ENCODE measurements around the gene USP3. TPM values are rescaled to one million over a fixed set of nuclear protein-coding genes. Genes with fewer than 3 reads are reported as not detected.

The USP3 gene
- total and polyA plus RNA-seq, 2 experiments from 2014 or later, result 15.4 to 21.0 TPM

GRCh38 chr15:63593705-63594671 lies 89.6 kb downstream of the USP3 start:
- H3K4me3 ChIP-seq, result no peak overlapping the region
- no peaks in the 10 kb centered on the region for H3K27me3 ChIP-seq (replicated peaks; ENCODE audit: insufficient read depth)
- no peak overlapping the region for H3K9ac ChIP-seq
- H3K27ac ChIP-seq, result no peak overlapping the region
- DNase-seq, result peak; percentile 32
- no peaks in the 10 kb centered on the region for H3F3A ChIP-seq (ENCODE audit: insufficient read depth)
- H3K9me2 ChIP-seq (ENCODE audit: insufficient read depth), result no peaks in the 10 kb centered on the region
- 68 to 72% methylated on average over 9 of the region's 9 CpGs for WGBS, 2 experiments (ENCODE audit: low coverage in 1 of 2, low lambda C conversion rate in 2 of 2, missing lambda C conversion rate in 2 of 2)
- in situ Hi-C loops (cut with MboI), result no loop called here
- H3K9me3 ChIP-seq (ENCODE audit: low read depth), result no peaks in the 10 kb centered on the region
- peaks cover 12% of the 10 kb centered on the region for H3K4me1 ChIP-seq (ENCODE audit: insufficient read depth)
- TF ChIP-seq EZH2phosphoT487 (IDR thresholded peaks at IDR 0.05; ENCODE audit: insufficient read depth, low read depth) (no peak), EZH2 (IDR thresholded peaks at IDR 0.05; ENCODE audit: insufficient read depth, poor library complexity, severe bottlenecking) (no peak)
- H3K4me2 ChIP-seq (ENCODE audit: unreplicated experiment), result no peak overlapping the region
- H3K79me2 ChIP-seq (ENCODE audit: insufficient read depth), result no peaks in the 10 kb centered on the region
- peaks cover 27% of the 10 kb centered on the region for H3K36me3 ChIP-seq (ENCODE audit: low read depth)
- no peaks in the 10 kb centered on the region for H4K20me1 ChIP-seq (ENCODE audit: insufficient read depth)
- no peak overlapping the region for H2AFZ ChIP-seq

GRCh38 chr15:63595065-63595464 lies 90.7 kb downstream of the USP3 start:
- no peak overlapping the region for H3K4me2 ChIP-seq (ENCODE audit: unreplicated experiment)
- H3K9me2 ChIP-seq (ENCODE audit: insufficient read depth), result no peaks in the 10 kb centered on the region
- in situ Hi-C loops (cut with MboI), result no loop called here
- 48% methylated on average over 3 of the region's 3 CpGs for WGBS, 2 experiments (ENCODE audit: low coverage in 1 of 2, low lambda C conversion rate in 2 of 2, missing lambda C conversion rate in 2 of 2)
- H3K4me3 ChIP-seq, result no peak overlapping the region
- no peak overlapping the region for H2AFZ ChIP-seq
- no peaks in the 10 kb centered on the region for H4K20me1 ChIP-seq (ENCODE audit: insufficient read depth)
- no peak overlapping the region for H3K27ac ChIP-seq
- no peak overlapping the region for H3K9ac ChIP-seq
- TF ChIP-seq EZH2 (IDR thresholded peaks at IDR 0.05; ENCODE audit: insufficient read depth, poor library complexity, severe bottlenecking) (no peak), EZH2phosphoT487 (IDR thresholded peaks at IDR 0.05; ENCODE audit: insufficient read depth, low read depth) (no peak)
- no peaks in the 10 kb centered on the region for H3F3A ChIP-seq (ENCODE audit: insufficient read depth)
- no peak for DNase-seq
- no peaks in the 10 kb centered on the region for H3K79me2 ChIP-seq (ENCODE audit: insufficient read depth)
- H3K9me3 ChIP-seq (ENCODE audit: low read depth), result no peaks in the 10 kb centered on the region
- H3K27me3 ChIP-seq (replicated peaks; ENCODE audit: insufficient read depth), result no peaks in the 10 kb centered on the region
- peaks cover 16% of the 10 kb centered on the region for H3K4me1 ChIP-seq (ENCODE audit: insufficient read depth)
- H3K36me3 ChIP-seq (ENCODE audit: low read depth), result peaks cover 16% of the 10 kb centered on the region; the same call in 1 of the 2 replicates

- Histone ChIP-seq H3K27me3 (replicated peaks; ENCODE audit: insufficient read depth) (no peaks in the 10 kb centered on the region), H3K4me3 (no peak overlapping the region), H3K4me2 (ENCODE audit: unreplicated experiment) (no peak overlapping the region), H3K9ac (no peak overlapping the region), H3K9me3 (ENCODE audit: low read depth) (no peaks in the 10 kb centered on the region), H3K36me3 (ENCODE audit: low read depth) (peaks cover 10% of the 10 kb centered on the region; the same call in 1 of the 2 replicates), H4K20me1 (ENCODE audit: insufficient read depth) (no peaks in the 10 kb centered on the region), H3K4me1 (ENCODE audit: insufficient read depth) (peaks cover 19% of the 10 kb centered on the region), H3K9me2 (ENCODE audit: insufficient read depth) (no peaks in the 10 kb centered on the region), H3K27ac (no peak overlapping the region), H3F3A (ENCODE audit: insufficient read depth) (no peaks in the 10 kb centered on the region), H2AFZ (no peak overlapping the region), H3K79me2 (ENCODE audit: insufficient read depth) (no peaks in the 10 kb centered on the region)
- WGBS, 2 experiments (ENCODE audit: low coverage in 1 of 2, low lambda C conversion rate in 2 of 2, missing lambda C conversion rate in 2 of 2), result 67 to 77% methylated on average over 1 of the region's 1 CpG
- DNase-seq, result no peak
- TF ChIP-seq EZH2 (IDR thresholded peaks at IDR 0.05; ENCODE audit: insufficient read depth, poor library complexity, severe bottlenecking), result no peak
- in situ Hi-C loops (cut with MboI), result no loop called here
Observed at GRCh38 chr15:63595688-63596087, 91.3 kb downstream of the USP3 start.

GRCh38 chr15:63596676-63597037 lies 92.3 kb downstream of the USP3 start:
- Histone ChIP-seq H3K79me2 (ENCODE audit: insufficient read depth) (no peaks in the 10 kb centered on the region), H3K4me2 (ENCODE audit: unreplicated experiment) (no peak overlapping the region), H3K27ac (peak overlapping the region; percentile 25; the same call in 1 of the 2 replicates), H2AFZ (peak overlapping the region; percentile 55), H3K36me3 (ENCODE audit: low read depth) (no peaks in the 10 kb centered on the region), H3F3A (ENCODE audit: insufficient read depth) (no peaks in the 10 kb centered on the region; the same call in 1 of the 2 replicates), H3K9me2 (ENCODE audit: insufficient read depth) (no peaks in the 10 kb centered on the region), H3K27me3 (replicated peaks; ENCODE audit: insufficient read depth) (no peaks in the 10 kb centered on the region), H3K4me1 (ENCODE audit: insufficient read depth) (peaks cover 19% of the 10 kb centered on the region), H4K20me1 (ENCODE audit: insufficient read depth) (no peaks in the 10 kb centered on the region), H3K9me3 (ENCODE audit: low read depth) (no peaks in the 10 kb centered on the region), H3K9ac (no peak overlapping the region), H3K4me3 (no peak overlapping the region)
- 67 to 72% methylated on average over 2 of the region's 2 CpGs for WGBS, 2 experiments (ENCODE audit: low coverage in 1 of 2, low lambda C conversion rate in 2 of 2, missing lambda C conversion rate in 2 of 2)
- in situ Hi-C loops (cut with MboI), result no loop called here
- DNase-seq, result peak; percentile 55
- TF ChIP-seq EZH2phosphoT487 (IDR thresholded peaks at IDR 0.05; ENCODE audit: insufficient read depth, low read depth), result no peak
- no peak for TF ChIP-seq EZH2 (IDR thresholded peaks at IDR 0.05; ENCODE audit: insufficient read depth, poor library complexity, severe bottlenecking)

Data from GM23248 (cell line).